Left lung (tissue), 10 donors: ENCODE measurements around the gene MC4R. TPM values are rescaled to one million over a fixed set of nuclear protein-coding genes. Genes with fewer than 3 reads are reported as not detected.

ENCODE experiments used
- ATAC-seq: fragments of 200-7000 bp; cut with Tn5 transposase; one replicate; pipeline ENCODE4 v1.9.1; 2020; ENCODE audit warnings: moderate library complexity
- DNase-seq, 4 donors: peaks; one replicate each; pipeline ENCODE4 v3.0.0-alpha.2; 2013 to 2020
- H3K27ac ChIP-seq, 2 donors: fragments of 200-600 bp; sonication (generic) in 1 of 2; one replicate each; pipeline versions ENCODE4 v1.5.0 to v1.8.0; 2020 to 2021
- H3K27me3 ChIP-seq, 2 donors: fragments of 200-600 bp; sonication (generic) in 1 of 2; one replicate each; pipeline versions ENCODE4 v1.5.0 to v1.8.0; 2020 to 2021
- H3K36me3 ChIP-seq, 2 donors: fragments of 200-600 bp; sonication (generic) in 1 of 2; one replicate each; pipeline versions ENCODE4 v1.5.0 to v1.8.0; 2020 to 2021
- H3K4me1 ChIP-seq, 2 donors: fragments of 200-600 bp; one replicate each; pipeline ENCODE4 v1.8.0; 2021
- H3K4me3 ChIP-seq, 2 donors: fragments of 200-600 bp; sonication (generic) in 1 of 2; one replicate each; pipeline versions ENCODE4 v1.5.0 to v1.8.0; 2020 to 2021; ENCODE audit warnings: mild to moderate bottlenecking in 1 of 2
- H3K9me3 ChIP-seq, 2 donors: fragments of 200-600 bp; sonication (generic) in 1 of 2; one replicate each; pipeline versions ENCODE4 v1.5.0 to v1.8.0; 2020 to 2021
- CTCF ChIP-seq, 2 donors: fragments of 200-600 bp; sonication (generic) in 1 of 2; IDR thresholded peaks; one replicate each; pipeline versions ENCODE4 v1.5.0 to v1.8.0; 2021; ENCODE audit warnings: antibody characterized with exemption in 2 of 2
- intact Hi-C, 2 donors: fragments of 100-400 bp; cut with DNase I; formaldehyde crosslinking; loops; one replicate each; pipeline versions ENCODE4 v1.11.2 to v1.14.2; 2022
- polyA plus RNA-seq, 6 donors: library from polyadenylated mRNA; unstranded; fragments of 120-200 nt; gene quantifications; one replicate each; pipeline ENCODE4 v1.2.1, GENCODE V29; 2013; ENCODE audit not compliant: insufficient read length in 6 of 6
- total RNA-seq, 2 donors: library from RNA; stranded (reverse); fragmentation: NEBNext Ultra II Directional; extraction: Animal tissue kit (Norgen Biotek cat#: 25700); gene quantifications; one replicate each; pipeline ENCODE4 v1.2.1, GENCODE V29; 2021
- donor health status: DM: no; HTN: yes; CAD: no.
- donor health status: DM: no; HTN: no; CAD: no.

Gene MC4R
- total and polyA plus RNA-seq, 8 donors: 0.16 to 1.4 (median 0.73) TPM

- intact Hi-C loops: no loop called here
- peaks cover 0 to 2% of the 10 kb centered on the region in 2 donors for H3K9me3 ChIP-seq
Observed at GRCh38 chr18:60331890-60332289, 40.7 kb downstream of the MC4R start.

GRCh38 chr18:60329131-60329530 is 43.4 kb downstream of the MC4R start:
- DNase-seq: no peak
- ATAC-seq: no peak
- Histone ChIP-seq H3K27ac (no peak overlapping the region), H3K4me1 (no peaks in the 10 kb centered on the region), H3K36me3 (no peaks in the 10 kb centered on the region), H3K9me3 (peaks cover 0 to 6% of the 10 kb centered on the region in 2 donors), H3K27me3 (no peaks in the 10 kb centered on the region), H3K4me3 (no peak overlapping the region)
- intact Hi-C loops: no loop called here
- no peak for TF ChIP-seq CTCF (IDR thresholded peaks at IDR 0.05)

More at GRCh38 chr18:60331890-60332289, 40.7 kb downstream of the MC4R start:
- Histone ChIP-seq H3K36me3 (no peaks in the 10 kb centered on the region), H3K4me1 (no peaks in the 10 kb centered on the region), H3K27ac (no peak overlapping the region), H3K4me3 (no peak overlapping the region), H3K27me3 (no peaks in the 10 kb centered on the region)
- TF ChIP-seq CTCF (IDR thresholded peaks at IDR 0.05): no peak
- DNase-seq: peak in 1 of 4 donors; percentile 34
- no peak for ATAC-seq

GRCh38 chr18:60327880-60328279 is 44.7 kb downstream of the MC4R start:
- Histone ChIP-seq H3K4me3 (no peak overlapping the region), H3K27ac (no peak overlapping the region), H3K4me1 (no peaks in the 10 kb centered on the region), H3K36me3 (no peaks in the 10 kb centered on the region), H3K27me3 (no peaks in the 10 kb centered on the region), H3K9me3 (peaks cover 0 to 6% of the 10 kb centered on the region in 2 donors)
- DNase-seq: no peak
- no peak for ATAC-seq
- no peak for TF ChIP-seq CTCF (IDR thresholded peaks at IDR 0.05)
- intact Hi-C loops: no loop called here

GRCh38 chr18:60322591-60322990 is 50.0 kb downstream of the MC4R start:
- H3K27ac ChIP-seq: no peak overlapping the region
- no peaks in the 10 kb centered on the region for H3K4me1 ChIP-seq
- DNase-seq (no peak), ATAC-seq (no peak)
- no peaks in the 10 kb centered on the region for H3K36me3 ChIP-seq
- no peak overlapping the region for H3K4me3 ChIP-seq
- H3K9me3 ChIP-seq: peaks cover 0 to 6% of the 10 kb centered on the region in 2 donors
- H3K27me3 ChIP-seq: no peaks in the 10 kb centered on the region
- intact Hi-C loops: no loop called here
- TF ChIP-seq CTCF (IDR thresholded peaks at IDR 0.05): no peak
